Breast epithelium (tissue), 3 donors: Measurements from ENCODE around the gene RFXANK.

Source experiments
- POLR2A ChIP-seq: fragments of 450-650 bp; IDR thresholded peaks from one replicate; pipeline ENCODE4 v1.6.1; 2016; ENCODE audit warnings: antibody characterized with exemption, mild to moderate bottlenecking, moderate library complexity
- POLR2AphosphoS5 ChIP-seq, 3 donors: sonication (generic); formaldehyde crosslinking; IDR thresholded peaks; one replicate each; pipeline ENCODE4 v1.6.1; 2017; ENCODE audit warnings: antibody characterized with exemption in 3 of 3
- TF ChIP-seq, protein P1 (sequence below), 3 donors: fragments of 450-650 bp; IDR thresholded peaks; one replicate each; pipeline ENCODE4 v1.5.1; 2016 to 2017; ENCODE audit warnings: antibody characterized with exemption in 3 of 3, mild to moderate bottlenecking in 3 of 3, moderate library complexity in 3 of 3

- TF ChIP-seq POLR2AphosphoS5 (IDR thresholded peaks at IDR 0.05) (no peak), POLR2A (no peak)
- TF ChIP-seq, protein P1, sequence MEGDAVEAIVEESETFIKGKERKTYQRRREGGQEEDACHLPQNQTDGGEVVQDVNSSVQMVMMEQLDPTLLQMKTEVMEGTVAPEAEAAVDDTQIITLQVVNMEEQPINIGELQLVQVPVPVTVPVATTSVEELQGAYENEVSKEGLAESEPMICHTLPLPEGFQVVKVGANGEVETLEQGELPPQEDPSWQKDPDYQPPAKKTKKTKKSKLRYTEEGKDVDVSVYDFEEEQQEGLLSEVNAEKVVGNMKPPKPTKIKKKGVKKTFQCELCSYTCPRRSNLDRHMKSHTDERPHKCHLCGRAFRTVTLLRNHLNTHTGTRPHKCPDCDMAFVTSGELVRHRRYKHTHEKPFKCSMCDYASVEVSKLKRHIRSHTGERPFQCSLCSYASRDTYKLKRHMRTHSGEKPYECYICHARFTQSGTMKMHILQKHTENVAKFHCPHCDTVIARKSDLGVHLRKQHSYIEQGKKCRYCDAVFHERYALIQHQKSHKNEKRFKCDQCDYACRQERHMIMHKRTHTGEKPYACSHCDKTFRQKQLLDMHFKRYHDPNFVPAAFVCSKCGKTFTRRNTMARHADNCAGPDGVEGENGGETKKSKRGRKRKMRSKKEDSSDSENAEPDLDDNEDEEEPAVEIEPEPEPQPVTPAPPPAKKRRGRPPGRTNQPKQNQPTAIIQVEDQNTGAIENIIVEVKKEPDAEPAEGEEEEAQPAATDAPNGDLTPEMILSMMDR (IDR thresholded peaks at IDR 0.05): no peak
These were observed 22.8 kb downstream of the RFXANK start for GRCh38 chr19:19214892-19215291.
